Transverse colon (tissue), 4 donors: ENCODE results near the gene LCP1. TPM values are rescaled to one million over a fixed set of nuclear protein-coding genes. Genes with fewer than 3 reads are reported as not detected.

Experiments used
- DNase-seq: peaks from one replicate; pipeline ENCODE4 v3.0.0-alpha.2; 2019
- H3K27ac ChIP-seq, 4 donors: fragments of 200-600 bp; sonication (generic); 2 replicates each; pipeline ENCODE4 v1.5.1; 2016 to 2018; ENCODE audit warnings: inconsistent platforms in 4 of 4
- H3K27me3 ChIP-seq: fragments of 200-600 bp; sonication (generic); 2 replicates; pipeline ENCODE4 v1.5.1; 2017; ENCODE audit warnings: inconsistent platforms
- H3K36me3 ChIP-seq, 4 donors: fragments of 200-600 bp; sonication (generic); 2 replicates each; pipeline ENCODE4 v1.5.1; 2017 to 2019; ENCODE audit warnings: inconsistent platforms in 4 of 4
- H3K4me1 ChIP-seq, 4 donors: fragments of 200-600 bp; sonication (generic); 2 replicates each; pipeline ENCODE4 v1.5.1; 2017 to 2020; ENCODE audit warnings: inconsistent platforms in 4 of 4
- H3K4me3 ChIP-seq, 4 donors: fragments of 200-600 bp; sonication (generic); 1 replicate in 1 of 4; 2 replicates in 3 of 4; pipeline versions ENCODE4 v1.5.1 to v1.6.1; 2017 to 2019; ENCODE audit warnings: inconsistent platforms in 4 of 4
- H3K9me3 ChIP-seq, 2 donors: fragments of 200-600 bp; sonication (generic); 2 replicates each; pipeline ENCODE4 v1.5.1; 2017 to 2019; ENCODE audit warnings: inconsistent platforms in 2 of 2
- EP300 ChIP-seq: sonication (generic); formaldehyde crosslinking; IDR thresholded peaks from one replicate; pipeline ENCODE4 v1.6.1; 2017; ENCODE audit warnings: antibody characterized with exemption, low read depth
- POLR2A ChIP-seq: fragments of 450-650 bp; IDR thresholded peaks from one replicate; pipeline ENCODE4 v1.6.1; 2016; ENCODE audit warnings: antibody characterized with exemption, mild to moderate bottlenecking, moderate library complexity
- POLR2AphosphoS5 ChIP-seq, 3 donors: sonication (generic); formaldehyde crosslinking; IDR thresholded peaks; one replicate each; pipeline ENCODE4 v1.6.1; 2016; ENCODE audit warnings: antibody characterized with exemption in 3 of 3
- WGBS, 2 donors: methylation state at CpG; one replicate each; pipeline ENCODE4 v1.1.5; 2018; ENCODE audit warnings: low coverage in 1 of 2; 5-methylcytosine and 5-hydroxymethylcytosine counted together
- in situ Hi-C, 4 donors: fragments of 200-750 bp; cut with MboI; loops; one replicate each; pipeline versions ENCODE4 v1.15.0 to v1.15.1; 2017; ENCODE audit warnings: low sequenced_read_pairs in 3 of 4, low pct_ligation_motif_present in 1 of 4, low pct_unique_long_range_greater_than_20kb in 1 of 4
- intact Hi-C: fragments of 100-400 bp; cut with DNase I; formaldehyde crosslinking; loops from one replicate; pipeline ENCODE4 v1.15.1; 2023; ENCODE audit warnings: low total_unique reads
- total RNA-seq, 4 donors: library from RNA; depleted of rRNA; stranded (reverse); fragments of >200 nt; gene quantifications; one replicate each; pipeline ENCODE4 v1.1.0, GENCODE V29; 2016
- TF ChIP-seq, protein P1 (sequence below), 5 experiments: fragments of 200-600 bp in 3 of 5; fragments of 450-650 bp in 2 of 5; sonication (generic) in 3 of 5; IDR thresholded peaks; 1 replicate in 2 of 5; 2 replicates in 3 of 5; pipeline ENCODE4 v1.5.1; 2016 to 2017; ENCODE audit warnings: antibody characterized with exemption in 5 of 5, inconsistent platforms in 3 of 5, mild to moderate bottlenecking in 2 of 5, moderate library complexity in 1 of 5

Gene LCP1
- total RNA-seq, 4 donors from 2014 or later = 1.6 to 35.7 (median 26.1) TPM

DNA sequence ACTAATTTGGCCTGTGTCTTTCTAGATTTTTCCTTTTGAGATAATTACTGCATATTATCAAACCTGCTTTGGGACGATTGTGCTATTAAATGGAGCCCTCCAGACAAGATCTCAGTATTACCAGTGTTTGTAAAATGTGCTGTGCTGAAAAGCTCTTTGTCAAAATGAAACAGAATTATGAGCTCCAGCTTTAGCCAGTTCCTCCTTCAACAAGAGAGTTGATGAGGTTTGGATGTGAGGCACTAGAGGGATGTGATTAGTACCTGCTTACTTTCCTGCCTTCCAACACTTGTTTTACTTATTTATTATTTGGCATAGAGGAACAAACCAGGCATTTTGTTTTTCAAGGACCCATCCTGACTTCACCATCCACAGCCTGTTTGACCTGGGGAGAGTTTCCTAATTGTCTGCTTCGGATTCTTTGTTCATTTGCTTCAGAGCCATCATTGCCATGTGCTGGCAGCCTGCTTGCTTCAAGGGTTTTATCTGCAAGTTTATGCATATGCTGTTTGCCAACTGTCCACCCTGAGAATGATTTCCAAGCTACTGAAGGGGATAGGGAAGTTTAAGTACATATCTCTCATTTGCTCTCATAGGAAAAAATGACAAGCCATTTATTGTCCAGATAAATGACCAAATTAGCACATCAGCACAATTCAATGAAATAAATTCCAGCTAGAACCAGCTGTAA lies 44.2 kb downstream of the LCP1 start:
- Histone ChIP-seq H3K27ac (no peak overlapping the region), H3K4me3 (no peak overlapping the region), H3K27me3 (no peaks in the 10 kb centered on the region), H3K9me3 (no peaks in the 10 kb centered on the region), H3K4me1 (no peaks in the 10 kb centered on the region), H3K36me3 (no peaks in the 10 kb centered on the region)
- in situ Hi-C loops (no loop called here), intact Hi-C loops (no loop called here)
- DNase-seq = no peak
- WGBS, 2 donors = 64 to 82% methylated on average over 2 of the region's 2 CpGs
- TF ChIP-seq, protein P1, sequence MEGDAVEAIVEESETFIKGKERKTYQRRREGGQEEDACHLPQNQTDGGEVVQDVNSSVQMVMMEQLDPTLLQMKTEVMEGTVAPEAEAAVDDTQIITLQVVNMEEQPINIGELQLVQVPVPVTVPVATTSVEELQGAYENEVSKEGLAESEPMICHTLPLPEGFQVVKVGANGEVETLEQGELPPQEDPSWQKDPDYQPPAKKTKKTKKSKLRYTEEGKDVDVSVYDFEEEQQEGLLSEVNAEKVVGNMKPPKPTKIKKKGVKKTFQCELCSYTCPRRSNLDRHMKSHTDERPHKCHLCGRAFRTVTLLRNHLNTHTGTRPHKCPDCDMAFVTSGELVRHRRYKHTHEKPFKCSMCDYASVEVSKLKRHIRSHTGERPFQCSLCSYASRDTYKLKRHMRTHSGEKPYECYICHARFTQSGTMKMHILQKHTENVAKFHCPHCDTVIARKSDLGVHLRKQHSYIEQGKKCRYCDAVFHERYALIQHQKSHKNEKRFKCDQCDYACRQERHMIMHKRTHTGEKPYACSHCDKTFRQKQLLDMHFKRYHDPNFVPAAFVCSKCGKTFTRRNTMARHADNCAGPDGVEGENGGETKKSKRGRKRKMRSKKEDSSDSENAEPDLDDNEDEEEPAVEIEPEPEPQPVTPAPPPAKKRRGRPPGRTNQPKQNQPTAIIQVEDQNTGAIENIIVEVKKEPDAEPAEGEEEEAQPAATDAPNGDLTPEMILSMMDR (IDR thresholded peaks at IDR 0.05) = no peak
- TF ChIP-seq POLR2A (no peak), POLR2AphosphoS5 (IDR thresholded peaks at IDR 0.05) (no peak), EP300 (no peak)

DNA sequence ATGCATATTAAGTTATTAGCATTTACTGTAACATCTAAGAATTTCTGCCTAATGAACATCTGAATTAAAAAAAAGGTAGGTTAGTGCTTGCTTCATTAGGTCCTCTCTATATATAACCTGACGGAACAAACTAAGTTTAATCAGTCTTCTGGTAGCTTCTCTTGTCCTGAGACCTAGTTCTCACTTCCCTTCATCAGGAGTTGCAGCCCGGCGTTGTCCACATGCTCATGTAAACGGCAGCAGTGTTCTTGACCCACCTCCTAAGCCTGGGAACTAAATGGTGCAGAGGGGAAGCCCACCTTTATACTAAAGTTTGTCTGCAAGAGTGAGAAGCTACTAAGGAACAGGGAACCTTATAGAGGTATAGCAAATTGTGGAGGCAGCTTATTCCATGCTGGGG lies 45.3 kb downstream of the LCP1 start:
- Histone ChIP-seq H3K4me1 (no peaks in the 10 kb centered on the region), H3K27ac (no peak overlapping the region), H3K27me3 (no peaks in the 10 kb centered on the region), H3K9me3 (no peaks in the 10 kb centered on the region), H3K4me3 (no peak overlapping the region), H3K36me3 (no peaks in the 10 kb centered on the region)
- intact Hi-C loops (no loop called here), in situ Hi-C loops (no loop called here)
- TF ChIP-seq POLR2A (no peak), EP300 (no peak)
- TF ChIP-seq, protein P1 (IDR thresholded peaks at IDR 0.05) = no peak
- no peak for DNase-seq
- 88 to 93% methylated on average over 4 of the region's 4 CpGs for WGBS, 2 donors

DNA sequence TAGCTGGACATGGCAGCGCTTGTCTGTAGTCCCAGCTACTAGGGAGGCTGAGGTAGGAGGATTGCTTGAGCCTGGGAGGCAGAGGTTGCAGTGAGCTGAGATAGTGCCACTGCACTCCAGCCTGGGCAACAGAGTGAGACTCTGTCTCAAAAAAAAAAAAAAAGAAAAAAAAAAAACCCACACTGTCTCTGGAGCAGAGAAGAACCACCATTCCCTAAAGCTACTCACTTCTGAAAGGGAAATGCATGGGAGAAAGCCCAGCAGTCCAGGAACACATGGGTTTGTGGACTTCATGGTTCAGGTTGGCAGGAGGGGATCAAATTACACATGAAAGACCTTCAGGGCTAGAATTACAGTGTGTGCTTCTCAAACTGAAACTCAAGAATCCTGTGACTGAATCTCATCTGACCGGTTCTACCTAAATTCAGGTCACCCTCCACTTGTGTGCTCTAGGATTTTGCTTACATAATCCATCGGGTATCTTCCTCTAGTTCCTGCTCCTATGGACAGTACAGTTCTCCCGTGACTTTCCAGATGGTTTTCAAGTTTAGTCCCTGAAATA lies 46.9 kb downstream of the LCP1 start:
- H3K27ac ChIP-seq = no peak overlapping the region
- no peaks in the 10 kb centered on the region for H3K36me3 ChIP-seq
- in situ Hi-C loops (no loop called here), intact Hi-C loops (no loop called here)
- no peak for DNase-seq
- 32 to 56% methylated on average over 3 to 4 of the region's 4 CpGs for WGBS, 2 donors
- no peak for TF ChIP-seq EP300
- no peaks in the 10 kb centered on the region for H3K27me3 ChIP-seq
- no peak overlapping the region for H3K4me3 ChIP-seq
- H3K9me3 ChIP-seq = no peaks in the 10 kb centered on the region
- H3K4me1 ChIP-seq = no peaks in the 10 kb centered on the region

DNA sequence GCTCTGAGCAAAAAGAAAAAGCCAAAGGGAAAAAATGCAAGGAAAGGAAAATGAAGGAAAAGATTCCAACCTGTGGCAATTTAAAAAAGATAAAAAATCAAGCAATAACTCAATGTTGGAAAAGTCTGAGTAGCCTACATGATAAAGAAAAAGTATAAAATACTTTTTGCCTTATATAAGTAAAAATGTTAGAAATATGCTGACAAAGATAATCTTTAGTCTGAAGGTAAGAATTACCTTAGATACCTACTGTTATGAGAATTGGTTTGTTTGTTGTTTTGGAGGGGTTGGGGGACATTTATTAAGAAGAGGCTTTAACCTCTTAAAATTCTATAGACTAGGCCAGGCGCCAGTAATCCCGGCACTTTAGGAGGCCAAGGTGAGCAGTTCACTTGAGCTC lies 47.5 kb downstream of the LCP1 start:
- Histone ChIP-seq H3K4me3 (no peak overlapping the region), H3K27me3 (no peaks in the 10 kb centered on the region), H3K36me3 (no peaks in the 10 kb centered on the region), H3K9me3 (no peaks in the 10 kb centered on the region), H3K4me1 (no peaks in the 10 kb centered on the region), H3K27ac (no peak overlapping the region)
- in situ Hi-C loops (no loop called here), intact Hi-C loops (no loop called here)
- DNase-seq = no peak
- no peak for TF ChIP-seq POLR2AphosphoS5 (IDR thresholded peaks at IDR 0.05)
- TF ChIP-seq, protein P1 (IDR thresholded peaks at IDR 0.05) = no peak
- TF ChIP-seq POLR2A = no peak
- 87 to 92% methylated on average over 2 of the region's 2 CpGs for WGBS, 2 donors

GRCh38 chr13:46132109-46132508 lies 49.9 kb downstream of the LCP1 start:
- TF ChIP-seq POLR2A (no peak), POLR2AphosphoS5 (IDR thresholded peaks at IDR 0.05) (no peak), EP300 (no peak)
- TF ChIP-seq, protein P1 (IDR thresholded peaks at IDR 0.05) = no peak
- Histone ChIP-seq H3K27ac (no peak overlapping the region), H3K36me3 (no peaks in the 10 kb centered on the region), H3K4me3 (no peak overlapping the region), H3K4me1 (no peaks in the 10 kb centered on the region), H3K9me3 (no peaks in the 10 kb centered on the region), H3K27me3 (no peaks in the 10 kb centered on the region)
- intact Hi-C loops = no loop called here
- no peak for DNase-seq
- in situ Hi-C loops = no loop called here
- WGBS, 2 donors = 75 to 95% methylated on average over 3 of the region's 3 CpGs
